T47D (cell line): ENCODE measurements around the gene CACNG6.

Experiments
- DNase-seq, 2 experiments: peaks; one replicate each; pipeline versions ENCODE4 v3.0.0 to v3.0.0-alpha.2; 2011 to 2012; ENCODE audit warnings: low read depth in 1 of 2, low spot score in 1 of 2
- JUND ChIP-seq: IDR thresholded peaks from 2 replicates; pipeline ENCODE4 v1.6.1; 2012; ENCODE audit warnings: low read depth
- in situ Hi-C: cut with HindIII; loops from 2 replicates; pipeline ENCODE4 v1.10.0; 2016; ENCODE audit warnings: low sequenced_read_pairs, low pct_unique_long_range_greater_than_20kb

CACNG6 gene

DNA sequence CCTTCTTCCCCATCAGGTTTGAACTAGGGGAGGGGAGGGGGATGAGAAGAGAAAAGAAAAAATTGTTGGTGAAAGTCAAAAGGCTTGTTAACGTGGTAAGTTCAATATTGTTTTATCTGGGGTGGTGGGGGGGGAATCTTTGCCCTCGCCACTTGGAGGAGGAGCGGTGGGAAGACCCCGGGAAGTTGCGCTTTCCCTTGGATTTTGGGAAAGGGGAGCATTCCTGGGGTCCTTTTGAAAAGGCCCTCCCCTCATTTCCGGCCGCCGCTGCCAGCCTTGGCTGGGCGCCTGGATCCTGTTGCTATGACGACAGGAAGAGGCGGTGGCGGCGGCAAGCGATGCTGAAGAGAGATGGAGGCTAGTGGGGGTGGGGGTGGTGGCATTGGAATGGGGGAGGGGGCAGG is 33.3 kb upstream of the CACNG6 start:
- in situ Hi-C loops, result no loop called here
- no peak for TF ChIP-seq JUND
- no peak for DNase-seq

GRCh38 chr19:53958823-53959757 is 32.3 kb upstream of the CACNG6 start:
- no peak for TF ChIP-seq JUND
- in situ Hi-C loops, result no loop called here
- no peak for DNase-seq

GRCh38 chr19:53960187-53960586 is 31.2 kb upstream of the CACNG6 start:
- TF ChIP-seq JUND, result no peak
- DNase-seq, result no peak
- in situ Hi-C loops, result no loop called here

DNA sequence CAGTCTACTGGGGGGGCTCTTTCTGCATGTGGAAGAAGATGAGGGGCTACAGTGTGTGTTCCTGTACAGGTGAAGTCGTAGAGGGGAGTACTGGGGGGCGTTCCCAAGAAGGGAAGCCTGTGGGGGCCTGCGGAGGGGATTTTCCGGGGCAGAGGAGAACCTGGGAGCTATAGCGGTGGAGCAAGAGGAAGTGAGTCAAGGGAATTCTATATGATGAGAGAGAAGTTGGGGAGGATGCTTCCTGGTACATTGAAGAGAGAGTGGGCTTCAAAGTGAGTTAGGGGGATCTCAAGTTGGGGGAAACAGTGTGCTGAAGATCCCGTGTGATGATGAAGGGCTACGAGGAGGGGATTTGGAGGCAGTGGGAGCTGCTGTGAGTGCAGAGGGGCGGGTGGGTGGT is 30.6 kb upstream of the CACNG6 start:
- TF ChIP-seq JUND, result no peak
- no peak for DNase-seq
- in situ Hi-C loops, result no loop called here

DNA sequence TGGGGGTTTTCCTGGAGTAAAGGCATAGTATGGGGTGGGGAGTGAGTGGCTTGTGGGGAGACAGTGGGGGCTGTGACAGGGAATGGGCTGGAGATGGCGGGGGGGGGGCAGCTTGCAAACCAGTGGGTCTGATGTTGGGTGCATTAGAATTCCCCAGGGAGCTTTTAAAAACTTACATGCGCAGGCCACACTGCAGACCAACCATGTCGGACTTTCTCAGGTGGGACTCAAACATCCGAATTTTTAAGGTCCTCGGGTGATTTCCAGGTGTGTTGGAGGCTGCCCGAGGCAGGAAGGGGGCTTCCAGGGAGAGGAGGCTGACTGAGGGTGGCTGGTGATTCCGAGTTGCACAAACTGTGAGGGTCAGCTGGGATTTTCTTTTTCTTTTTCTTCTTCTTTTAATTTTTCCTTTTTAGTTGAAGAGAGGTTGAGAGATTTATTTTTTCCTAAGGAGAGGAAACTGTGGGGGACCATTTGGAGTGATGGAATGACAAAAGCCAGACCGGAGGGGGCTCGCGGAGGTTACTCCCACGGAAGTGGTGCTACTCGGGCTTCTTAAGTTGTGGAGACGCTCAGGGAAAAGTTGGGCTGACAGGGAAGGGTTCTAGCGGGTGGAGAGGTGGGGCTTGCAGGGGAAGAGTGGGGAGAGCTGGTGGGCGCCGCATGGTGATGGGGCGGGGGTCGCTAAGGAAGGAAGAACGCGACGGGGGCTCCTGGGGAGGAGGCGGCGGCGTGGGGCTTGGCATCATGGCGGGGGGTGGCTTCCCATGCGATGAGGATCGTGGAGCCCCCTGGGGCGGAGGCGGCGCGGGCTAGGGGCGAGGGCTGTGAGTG is 29.7 kb upstream of the CACNG6 start:
- TF ChIP-seq JUND, result no peak
- in situ Hi-C loops, result no loop called here
- no peak for DNase-seq

GRCh38 chr19:53962887-53963431 is 28.5 kb upstream of the CACNG6 start, which contains the start of gene CACNG8:
TSS of gene CACNG8 (plus strand) at chr19:53962937.
- in situ Hi-C loops, result no loop called here
- TF ChIP-seq JUND, result no peak
- DNase-seq, result no peak

GRCh38 chr19:53965091-53965490 is 26.3 kb upstream of the CACNG6 start:
- in situ Hi-C loops, result no loop called here
- no peak for DNase-seq

GRCh38 chr19:53966931-53967330 is 24.5 kb upstream of the CACNG6 start:
- in situ Hi-C loops, result no loop called here
- no peak for TF ChIP-seq JUND
- no peak for DNase-seq

More at GRCh38 chr19:53965091-53965490, 26.3 kb upstream of the CACNG6 start:
- TF ChIP-seq JUND, result no peak

- no peak for DNase-seq
- no peak for TF ChIP-seq JUND
- in situ Hi-C loops, result no loop called here
These were observed 22.1 kb upstream of the CACNG6 start for GRCh38 chr19:53969366-53969765.

DNA sequence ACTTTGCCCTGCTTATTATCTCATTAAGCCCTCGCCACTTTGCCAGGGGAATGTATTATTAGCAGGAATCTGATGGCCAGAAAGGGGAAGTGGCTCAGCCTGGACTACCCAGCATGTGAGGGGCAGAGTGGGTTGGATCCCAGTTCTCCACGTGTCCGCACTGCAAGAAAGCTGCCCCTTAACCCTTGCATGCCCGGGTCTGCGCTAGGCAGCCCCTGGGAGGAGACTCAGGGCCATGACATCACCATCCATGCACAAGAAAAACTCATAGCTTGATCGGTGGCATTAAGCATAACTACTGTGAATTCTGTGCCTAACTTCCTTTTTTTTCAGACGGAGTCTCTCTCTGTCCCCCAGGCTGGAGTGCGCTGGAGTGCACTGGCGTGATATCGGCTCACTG is 19.8 kb upstream of the CACNG6 start:
- DNase-seq, result no peak
- TF ChIP-seq JUND, result no peak
- in situ Hi-C loops, result no loop called here

DNA sequence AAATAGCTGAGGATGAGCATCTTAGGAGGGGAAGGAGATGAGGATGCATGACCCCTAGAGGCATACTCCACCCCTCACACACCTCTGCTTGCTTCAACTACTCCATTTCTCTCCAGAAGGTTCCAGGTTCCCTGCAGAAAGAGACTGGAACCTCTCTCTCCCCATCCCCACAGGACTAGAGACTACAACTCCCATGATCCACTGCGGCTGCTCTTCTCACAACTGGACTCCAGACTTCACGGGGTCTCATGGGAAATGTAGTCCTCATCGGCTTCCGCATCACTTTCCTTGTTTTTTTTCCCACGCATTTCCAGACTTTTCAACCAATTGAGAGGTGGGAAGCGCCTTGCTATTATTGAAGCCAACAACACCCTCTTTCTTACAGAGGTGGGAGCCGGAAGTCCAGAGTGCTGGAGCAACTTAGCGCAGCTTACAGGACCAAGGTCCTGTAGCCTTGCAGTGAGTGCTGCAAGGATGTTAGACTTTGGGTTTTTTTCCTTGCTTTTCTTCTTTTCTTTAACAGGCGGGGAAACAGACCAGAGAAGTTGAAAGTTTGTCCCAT is 13.9 kb upstream of the CACNG6 start:
- in situ Hi-C loops, result no loop called here
- TF ChIP-seq JUND, result no peak
- DNase-seq, result peak; percentile 44 to 84

DNA sequence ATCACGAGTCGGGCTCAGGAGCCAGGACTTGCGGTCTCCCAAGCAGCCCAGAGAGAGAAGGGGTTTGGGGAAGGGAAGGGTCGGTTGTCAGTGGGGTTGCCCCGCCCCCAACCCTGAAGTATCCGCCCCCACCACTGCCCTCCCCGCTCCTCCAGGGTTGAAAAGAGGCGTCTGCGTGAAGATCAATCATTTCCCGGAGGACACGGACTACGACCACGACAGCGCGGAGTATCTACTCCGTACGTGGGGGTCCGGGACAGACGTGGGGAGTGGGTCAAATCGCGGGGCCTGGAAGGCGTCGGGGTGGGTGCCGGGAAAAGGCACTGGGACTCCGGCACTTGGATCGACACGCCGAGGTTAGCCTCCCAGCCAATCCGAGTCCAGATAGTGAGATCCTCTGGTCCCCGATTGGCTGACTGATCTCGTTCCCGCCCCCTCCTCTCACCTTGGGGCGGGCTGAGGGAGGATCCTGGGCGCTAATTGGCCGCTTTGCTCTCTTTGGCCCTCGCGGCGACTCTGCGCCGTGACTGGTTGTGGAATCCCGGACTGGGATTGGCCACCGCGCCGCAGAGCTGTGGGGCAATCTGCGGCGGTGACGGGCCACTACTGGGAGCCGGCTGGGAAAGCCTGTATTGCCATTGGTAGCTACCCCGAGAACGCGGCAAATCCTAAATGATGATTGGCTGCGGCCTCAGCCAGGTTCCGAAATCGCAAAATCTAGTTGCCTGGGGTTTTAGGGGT is 13.3 kb upstream of the CACNG6 start:
- TF ChIP-seq JUND, result no peak
- DNase-seq, result peak in 1 of 2 experiments; percentile 40
- in situ Hi-C loops, result no loop called here
